GM18507 (cell line): ENCODE results near the gene SMTNL2.
"Not testable (repeated sequence)": the region's sequence is repeated elsewhere in the genome, so short reads cannot be mapped to it uniquely, and the experiment has no call there.

ENCODE experiments used
- DNase-seq: peaks from one replicate; pipeline ENCODE4 v3.0.0; 2011; ENCODE audit warnings: low read depth; ENCODE audit not compliant: insufficient read length; ENCODE audit errors: extremely low spot score
- FAIRE-seq: peaks from 2 replicates; lab custom pipeline; 2011; peaks lifted over from hg19 to GRCh38; lab: Jason Lieb, UNC

SMTNL2 gene

GRCh38 chr17:4643676-4644075 is 59.3 kb downstream of the SMTNL2 start:
- DNase-seq (no peak), FAIRE-seq (no peak)

GRCh38 chr17:4645642-4646041 is 61.3 kb downstream of the SMTNL2 start:
- DNase-seq (no peak), FAIRE-seq (no peak)

- FAIRE-seq (no peak), DNase-seq (no peak)
Measured at GRCh38 chr17:4648741-4649140, 64.4 kb downstream of the SMTNL2 start.

- no peak for FAIRE-seq
- DNase-seq: no peak
Measured at GRCh38 chr17:4652997-4653396, 68.7 kb downstream of the SMTNL2 start.

GRCh38 chr17:4655933-4656332 is 71.6 kb downstream of the SMTNL2 start:
- not testable (repeated sequence) for FAIRE-seq

GRCh38 chr17:4657678-4658077 is 73.3 kb downstream of the SMTNL2 start:
- DNase-seq: no peak
- FAIRE-seq: no peak

More at GRCh38 chr17:4655933-4656332, 71.6 kb downstream of the SMTNL2 start:
- DNase-seq: not testable (repeated sequence)
